ENCODE data around the gene APLF. TPM values are rescaled to one million over a fixed set of nuclear protein-coding genes. Genes with fewer than 3 reads are reported as not detected.

The APLF gene
- total and polyA plus RNA-seq, 9 donors, result 1.0 to 14.1 (median 9.3) TPM

DNA sequence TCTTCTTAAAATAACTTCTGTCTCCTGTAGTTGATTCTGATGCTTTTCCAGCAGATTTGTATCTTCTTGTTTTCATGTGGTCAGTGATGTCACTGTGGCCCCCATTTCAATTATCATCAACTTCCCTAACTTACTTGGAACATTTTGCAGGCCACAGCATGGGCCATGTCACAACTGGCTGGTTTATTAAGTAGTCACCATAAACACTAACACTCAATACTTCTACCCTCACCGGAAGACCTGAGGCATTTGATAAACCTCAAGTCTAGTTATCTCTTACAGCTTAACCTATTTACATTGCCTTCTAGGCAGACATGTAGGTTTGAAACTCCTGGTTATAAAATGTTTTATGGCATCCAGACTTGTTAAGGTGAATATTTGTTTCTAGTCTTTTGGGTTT lies 138.6 kb downstream of the APLF start:
- Histone ChIP-seq H3K36me3 (no peaks in the 10 kb centered on the region), H3K9me3 (no peaks in the 10 kb centered on the region), H3K4me1 (ENCODE audit: insufficient read depth) (no peaks in the 10 kb centered on the region), H3K27me3 (no peaks in the 10 kb centered on the region), H3K27ac (no peak overlapping the region), H3K4me3 (no peak overlapping the region)
- WGBS, 3 donors, result 90 to 94% (median 90%) methylated on average over 1 of the region's 1 CpG
- TF ChIP-seq, protein P1, sequence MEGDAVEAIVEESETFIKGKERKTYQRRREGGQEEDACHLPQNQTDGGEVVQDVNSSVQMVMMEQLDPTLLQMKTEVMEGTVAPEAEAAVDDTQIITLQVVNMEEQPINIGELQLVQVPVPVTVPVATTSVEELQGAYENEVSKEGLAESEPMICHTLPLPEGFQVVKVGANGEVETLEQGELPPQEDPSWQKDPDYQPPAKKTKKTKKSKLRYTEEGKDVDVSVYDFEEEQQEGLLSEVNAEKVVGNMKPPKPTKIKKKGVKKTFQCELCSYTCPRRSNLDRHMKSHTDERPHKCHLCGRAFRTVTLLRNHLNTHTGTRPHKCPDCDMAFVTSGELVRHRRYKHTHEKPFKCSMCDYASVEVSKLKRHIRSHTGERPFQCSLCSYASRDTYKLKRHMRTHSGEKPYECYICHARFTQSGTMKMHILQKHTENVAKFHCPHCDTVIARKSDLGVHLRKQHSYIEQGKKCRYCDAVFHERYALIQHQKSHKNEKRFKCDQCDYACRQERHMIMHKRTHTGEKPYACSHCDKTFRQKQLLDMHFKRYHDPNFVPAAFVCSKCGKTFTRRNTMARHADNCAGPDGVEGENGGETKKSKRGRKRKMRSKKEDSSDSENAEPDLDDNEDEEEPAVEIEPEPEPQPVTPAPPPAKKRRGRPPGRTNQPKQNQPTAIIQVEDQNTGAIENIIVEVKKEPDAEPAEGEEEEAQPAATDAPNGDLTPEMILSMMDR (IDR thresholded peaks at IDR 0.05), result no peak
- no peak for TF ChIP-seq EP300 (IDR thresholded peaks at IDR 0.05)
- TF ChIP-seq POLR2A (IDR thresholded peaks at IDR 0.05), result no peak
- intact Hi-C loops (cut with DNase I), result no loop called here
- DNase-seq, result no peak

DNA sequence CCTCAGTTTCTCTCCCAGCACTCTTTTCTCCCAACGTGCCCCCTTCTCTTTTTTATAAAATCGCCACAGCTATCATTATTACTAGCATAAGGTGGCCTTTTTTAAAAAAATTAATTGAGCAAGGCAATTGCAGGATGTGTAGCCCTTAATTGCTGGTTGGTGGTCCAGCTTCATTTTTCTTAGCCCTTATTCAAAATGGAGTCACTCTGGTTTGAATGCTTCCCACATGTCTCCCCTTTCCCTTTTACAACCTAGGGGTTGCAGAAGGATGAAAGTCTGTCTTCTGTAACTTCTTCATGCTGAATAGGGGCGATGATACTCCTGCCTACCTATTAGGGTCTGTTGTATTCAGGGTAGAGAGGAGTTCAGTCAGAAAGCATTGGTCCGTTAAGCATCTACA lies 139.4 kb downstream of the APLF start:
- no peaks in the 10 kb centered on the region for H3K9me3 ChIP-seq
- TF ChIP-seq EP300 (IDR thresholded peaks at IDR 0.05) (no peak), POLR2A (IDR thresholded peaks at IDR 0.05) (no peak)
- TF ChIP-seq, protein P1 (IDR thresholded peaks at IDR 0.05), result no peak
- H3K27me3 ChIP-seq, result no peaks in the 10 kb centered on the region
- H3K4me3 ChIP-seq, result no peak overlapping the region
- no peaks in the 10 kb centered on the region for H3K4me1 ChIP-seq (ENCODE audit: insufficient read depth)
- intact Hi-C loops (cut with DNase I), result no loop called here
- WGBS, 3 donors, result 91% methylated on average over 4 of the region's 4 CpGs
- no peaks in the 10 kb centered on the region for H3K36me3 ChIP-seq
- DNase-seq, result no peak
- no peak overlapping the region for H3K27ac ChIP-seq

DNA sequence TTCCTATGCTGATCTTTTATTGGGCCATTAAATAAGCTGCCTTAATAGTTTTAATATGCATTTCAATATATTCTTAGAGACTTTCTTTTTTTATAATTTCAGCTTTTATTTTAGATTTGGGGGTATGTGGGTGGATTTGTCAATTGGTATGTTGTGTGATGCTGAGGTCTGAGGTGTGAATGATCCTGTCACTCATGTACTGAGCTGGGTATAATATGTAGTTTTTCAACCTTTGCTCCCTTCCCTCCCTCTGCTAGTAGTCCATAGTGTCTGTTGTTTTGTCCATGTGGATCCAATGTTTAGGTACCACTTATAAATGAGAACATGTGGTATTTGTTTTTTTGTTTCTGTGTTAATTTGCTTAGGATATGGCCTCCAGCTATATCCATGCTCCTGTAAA lies 140.5 kb downstream of the APLF start:
- H3K9me3 ChIP-seq, result no peaks in the 10 kb centered on the region
- H3K4me1 ChIP-seq (ENCODE audit: insufficient read depth), result no peaks in the 10 kb centered on the region
- H3K4me3 ChIP-seq, result no peak overlapping the region
- no peaks in the 10 kb centered on the region for H3K27me3 ChIP-seq
- intact Hi-C loops (cut with DNase I), result no loop called here
- H3K27ac ChIP-seq, result no peak overlapping the region
- H3K36me3 ChIP-seq, result no peaks in the 10 kb centered on the region
- DNase-seq, result no peak
- TF ChIP-seq, protein P1 (IDR thresholded peaks at IDR 0.05), result no peak
- no peak for TF ChIP-seq POLR2A (IDR thresholded peaks at IDR 0.05)
- no peak for TF ChIP-seq EP300 (IDR thresholded peaks at IDR 0.05)

DNA sequence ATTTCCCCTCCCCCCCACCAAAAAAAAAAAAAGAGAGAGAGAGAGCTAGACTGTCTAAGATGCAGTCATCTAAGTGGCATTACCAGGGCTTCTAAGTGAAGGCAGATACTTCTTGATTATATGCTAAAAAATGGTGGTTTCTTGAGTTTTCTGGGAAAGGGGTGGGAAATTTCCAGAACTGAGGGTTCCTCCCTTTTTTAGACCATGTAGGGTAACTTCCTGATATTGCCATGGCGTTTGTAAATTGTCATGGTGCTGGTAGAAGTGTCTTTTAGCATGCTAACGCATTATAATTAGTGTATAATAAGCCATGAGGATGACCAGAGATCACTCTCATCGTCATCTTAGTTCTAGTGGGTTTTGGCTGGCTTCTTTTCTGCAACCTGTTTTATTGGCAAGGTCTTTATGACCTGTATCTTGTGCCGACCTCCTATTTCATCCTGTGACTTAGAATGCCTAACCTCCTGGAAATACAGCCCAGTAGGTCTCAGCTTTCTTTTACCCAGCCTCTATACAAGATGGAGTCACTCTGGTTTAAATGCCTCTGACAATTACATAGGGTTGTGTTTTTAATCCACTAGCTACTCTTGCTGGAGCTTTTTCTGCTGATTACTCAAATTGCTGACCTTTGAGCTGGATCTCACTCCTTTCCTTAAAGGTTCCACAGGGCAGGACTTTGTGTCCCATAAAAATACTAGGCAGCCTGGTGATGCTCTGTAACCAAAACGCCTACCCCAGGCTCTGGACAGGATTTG lies 145.6 kb downstream of the APLF start:
- no peak for DNase-seq
- TF ChIP-seq, protein P1 (IDR thresholded peaks at IDR 0.05), result no peak
- TF ChIP-seq POLR2A (IDR thresholded peaks at IDR 0.05) (no peak), EP300 (IDR thresholded peaks at IDR 0.05) (no peak)
- H3K27me3 ChIP-seq, result no peaks in the 10 kb centered on the region
- no peak overlapping the region for H3K4me3 ChIP-seq
- H3K27ac ChIP-seq, result no peak overlapping the region
- intact Hi-C loops (cut with DNase I), result no loop called here
- H3K36me3 ChIP-seq, result no peaks in the 10 kb centered on the region
- WGBS, 3 donors, result 84 to 89% (median 87%) methylated on average over 5 of the region's 5 CpGs
- H3K4me1 ChIP-seq (ENCODE audit: insufficient read depth), result no peaks in the 10 kb centered on the region
- no peaks in the 10 kb centered on the region for H3K9me3 ChIP-seq

All from ovary (tissue), 9 donors.